Dedifferentiated amniotic fluid mesenchymal stem cell (primary cell): ENCODE data around the gene MCEE.
"Not testable (repeated sequence)": the region's sequence is repeated elsewhere in the genome, so short reads cannot be mapped to it uniquely, and the experiment has no call there.

ENCODE experiments used
- DNase-seq: peaks from one replicate; pipeline ENCODE4 v3.0.0-alpha.2; 2016; ENCODE audit errors: extremely low spot score

MCEE gene

DNA sequence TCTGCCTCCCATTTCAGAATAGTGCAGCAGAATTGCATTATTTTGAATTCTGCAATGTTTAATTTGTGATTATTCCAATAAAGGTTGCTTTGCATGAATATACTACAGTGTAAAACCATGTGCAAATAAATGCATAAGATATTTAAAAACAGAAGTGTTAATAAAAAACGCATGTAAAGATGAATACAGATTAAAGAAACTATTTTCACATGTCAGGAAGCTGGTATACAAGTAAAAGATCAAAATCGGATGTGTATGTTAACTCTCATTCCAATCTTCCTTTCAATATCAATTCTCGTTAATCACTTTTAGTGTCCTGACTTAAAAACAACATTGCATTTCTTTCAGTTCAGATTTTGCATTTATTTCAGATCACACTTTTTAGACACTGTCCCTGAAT, 3.1 kb downstream of the MCEE start:
- DNase-seq: no peak

DNA sequence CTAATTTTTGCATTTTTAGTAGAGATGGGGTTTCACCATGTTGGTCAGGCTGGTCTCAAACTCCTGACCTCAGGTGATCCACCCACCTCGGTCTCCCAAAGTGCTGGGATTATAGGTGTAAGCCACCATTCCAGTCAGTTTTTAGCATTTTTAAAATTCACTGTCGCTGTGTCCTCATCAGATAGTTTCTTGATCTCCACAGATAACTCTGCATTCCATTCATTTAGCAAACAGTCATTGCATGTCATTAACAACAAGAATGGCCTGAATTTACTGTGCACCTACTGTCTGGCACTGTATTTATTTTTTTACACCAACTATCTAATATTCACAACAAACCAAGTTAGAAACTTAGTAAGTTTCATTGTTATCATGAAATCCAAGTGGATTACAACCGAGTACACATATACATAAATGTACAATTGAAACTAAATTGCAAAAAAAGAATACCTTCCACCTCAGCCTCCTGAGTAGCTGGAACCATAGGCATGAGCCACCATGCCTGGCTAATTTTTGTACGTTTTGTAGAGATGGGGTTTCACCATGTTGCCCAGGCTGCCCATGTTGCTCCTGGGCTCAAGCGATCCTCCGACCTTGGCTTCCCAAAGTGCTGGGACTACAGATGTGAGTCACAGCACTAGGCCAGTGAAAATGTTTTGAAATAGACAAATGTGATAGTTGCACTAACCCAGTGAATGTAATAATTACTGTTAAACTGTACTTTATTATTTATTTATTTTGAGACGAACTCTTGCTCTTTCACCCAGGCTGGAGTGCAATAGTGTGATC, 4.3 kb downstream of the MCEE start:
- no peak for DNase-seq

DNA sequence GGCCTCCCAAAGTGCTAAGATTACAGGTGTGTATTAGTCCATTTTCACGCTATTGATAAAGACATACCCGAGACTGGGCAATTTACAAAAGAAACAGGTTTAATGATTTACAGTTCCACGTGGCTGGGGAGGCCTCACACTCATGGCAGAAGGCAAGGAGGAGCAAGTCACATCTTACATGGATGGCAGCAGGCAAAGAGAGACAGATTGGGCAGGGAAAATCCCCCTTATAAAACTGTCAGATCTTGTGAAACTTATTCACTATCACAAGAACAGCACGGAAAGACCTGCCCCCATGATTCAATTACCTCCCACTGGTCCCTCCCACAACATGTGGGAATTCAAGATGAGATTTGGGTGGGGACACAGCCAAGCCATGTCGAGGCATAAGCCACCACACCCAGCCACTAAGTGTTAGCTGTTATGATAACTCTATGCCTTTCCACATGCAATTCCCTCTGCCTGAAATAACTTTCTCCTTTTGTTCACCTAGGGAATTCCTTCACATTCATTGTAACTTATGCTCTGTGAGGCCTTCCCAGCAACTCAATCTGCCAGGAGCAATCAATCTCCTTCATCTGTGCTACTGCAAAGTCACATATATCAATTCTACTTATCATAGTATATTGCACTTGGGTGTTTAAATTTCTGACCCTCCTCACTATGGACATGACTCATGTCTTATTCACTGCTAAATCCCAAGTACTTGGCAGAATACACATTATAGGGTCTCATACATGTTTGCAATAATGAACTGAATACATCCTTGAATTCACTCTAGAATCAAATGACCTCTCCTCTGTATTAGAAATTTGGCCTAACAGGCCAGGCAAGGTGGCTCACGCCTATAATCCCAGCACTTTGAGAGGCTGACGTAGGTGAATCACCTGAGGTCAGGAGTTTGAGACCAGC, 7.4 kb downstream of the MCEE start:
- DNase-seq: no peak

DNA sequence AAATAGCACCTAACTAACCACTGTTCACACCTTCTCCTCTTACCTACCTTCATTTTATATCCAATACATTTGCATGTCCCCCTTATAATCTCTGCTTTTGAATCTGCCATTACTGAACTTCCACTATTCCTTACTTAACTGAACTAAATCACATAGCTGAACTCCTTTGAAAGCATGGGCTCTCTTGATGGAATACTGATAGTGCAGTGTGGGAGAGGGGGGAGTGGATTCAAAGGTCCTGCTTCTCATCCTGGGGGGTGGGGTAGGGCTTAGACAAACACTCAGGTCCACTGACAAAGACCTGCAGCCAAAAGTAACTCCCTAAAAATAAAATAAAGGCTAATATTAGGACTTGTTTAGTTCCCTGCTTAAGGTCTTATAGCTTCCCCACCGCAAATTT, 8.6 kb downstream of the MCEE start:
- no peak for DNase-seq

DNA sequence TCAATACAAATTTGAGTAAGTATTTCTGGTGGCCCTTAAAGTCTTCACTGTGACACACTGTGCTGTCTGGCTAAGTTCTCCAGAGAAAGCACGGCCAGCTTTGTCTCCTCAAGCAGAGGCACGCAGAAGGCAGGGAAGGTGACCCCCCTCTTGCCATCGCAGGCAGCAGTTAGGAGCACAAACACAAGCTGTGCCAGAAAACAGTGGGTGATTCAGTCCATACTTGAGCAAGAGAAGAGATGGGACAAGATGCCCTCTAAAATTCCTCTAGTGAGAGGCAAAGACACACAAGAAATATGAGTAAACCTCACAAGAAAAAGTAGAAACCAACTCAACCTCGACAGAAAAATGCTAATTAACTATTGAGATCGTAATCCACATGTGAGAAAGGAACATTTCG, 9.8 kb downstream of the MCEE start:
- no peak for DNase-seq

DNA sequence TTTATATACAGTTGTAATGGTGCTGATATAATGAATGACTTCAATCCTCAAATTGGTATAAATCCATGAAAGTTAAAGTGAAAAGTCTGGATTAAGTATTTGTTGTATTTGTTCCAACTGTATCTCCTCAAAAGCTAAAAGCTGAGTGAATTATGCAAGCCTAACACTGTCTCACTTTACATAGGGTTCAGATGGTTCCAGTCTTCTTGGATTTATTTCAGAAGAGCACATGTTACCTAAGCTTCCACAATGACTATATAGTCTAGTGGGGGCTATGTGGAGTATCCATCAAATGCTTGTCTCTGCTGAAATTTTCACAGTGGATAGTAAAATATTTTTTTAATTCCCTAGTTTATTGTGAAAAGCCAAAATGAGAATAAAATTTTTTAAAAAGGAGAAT, 13.0 kb downstream of the MCEE start:
- DNase-seq: no peak

DNA sequence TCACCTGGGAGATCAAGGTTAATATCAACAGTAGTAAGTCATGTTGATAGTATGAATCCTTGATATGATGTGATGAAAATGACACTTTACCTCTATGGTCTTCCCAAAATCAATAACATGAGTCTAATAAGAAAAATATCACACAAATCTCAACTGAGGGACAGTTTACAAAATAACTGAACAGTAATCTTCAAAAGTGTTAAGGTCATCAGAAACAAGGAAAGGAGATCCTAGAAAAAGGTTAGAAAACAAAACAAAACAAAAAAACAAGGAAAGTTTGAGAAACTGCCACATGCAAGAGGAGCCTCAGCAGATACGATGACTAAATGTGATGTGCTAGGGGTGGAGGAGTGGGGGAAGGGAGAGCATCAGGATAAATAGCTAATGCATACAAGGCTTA, 16.2 kb downstream of the MCEE start:
- no peak for DNase-seq

DNA sequence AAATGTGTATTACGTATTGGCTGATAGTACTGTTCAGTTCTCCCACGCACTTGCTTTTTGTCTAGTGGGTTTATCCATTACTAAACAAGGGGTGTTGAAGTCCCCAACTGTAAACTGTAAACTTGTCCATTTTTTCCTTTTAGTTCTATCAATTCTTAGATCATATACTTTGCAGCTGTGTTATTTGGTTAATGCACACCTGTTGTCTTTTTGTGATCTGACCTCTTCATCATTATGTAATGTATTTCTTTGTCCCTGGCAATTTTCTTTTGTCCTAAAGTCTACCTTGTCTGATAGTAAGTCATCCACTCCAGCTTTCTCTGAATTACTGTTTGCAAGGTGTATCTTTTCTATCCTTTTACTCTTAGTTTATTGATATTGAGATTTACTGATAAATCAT, 21.9 kb downstream of the MCEE start:
- DNase-seq: no peak

DNA sequence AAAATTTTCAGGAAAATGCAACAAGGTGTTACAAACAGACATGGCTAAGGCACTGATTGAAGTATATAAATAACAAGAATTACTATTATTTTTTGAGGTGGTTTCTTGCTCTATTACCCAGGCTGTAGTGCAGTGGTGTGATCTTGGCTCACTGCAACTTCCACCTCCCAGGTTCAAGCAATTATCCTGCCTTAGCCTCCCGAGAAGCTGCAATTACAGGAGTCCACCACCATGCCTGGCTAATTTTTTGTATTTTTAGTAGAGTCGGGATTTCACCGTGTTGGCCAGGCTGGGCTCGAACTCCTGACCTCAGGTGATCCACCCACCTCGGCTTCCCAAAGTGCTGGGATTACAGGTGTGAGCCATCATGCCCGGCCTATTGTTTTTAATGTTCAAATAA, 23.6 kb downstream of the MCEE start:
- not testable (repeated sequence) for DNase-seq

DNA sequence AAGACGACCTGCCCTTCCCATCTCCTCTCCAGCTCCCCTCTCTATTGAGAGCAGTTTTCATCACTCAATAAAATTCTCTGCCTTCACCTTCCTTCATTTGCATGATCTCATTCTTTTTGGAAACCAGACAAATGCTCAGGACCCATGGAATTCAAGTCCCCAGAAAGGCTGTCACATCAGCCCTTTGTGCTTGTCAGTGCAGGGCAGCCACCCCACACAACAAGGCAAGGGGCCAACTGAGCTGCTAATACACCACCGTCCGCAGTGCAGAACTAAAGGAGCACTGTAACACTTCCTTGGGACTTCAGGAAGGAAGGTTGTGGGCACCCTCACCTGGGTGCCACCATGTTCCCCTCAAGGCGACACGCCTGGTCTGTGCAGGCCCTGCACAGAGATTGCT, 26.2 kb downstream of the MCEE start:
- DNase-seq: no peak

DNA sequence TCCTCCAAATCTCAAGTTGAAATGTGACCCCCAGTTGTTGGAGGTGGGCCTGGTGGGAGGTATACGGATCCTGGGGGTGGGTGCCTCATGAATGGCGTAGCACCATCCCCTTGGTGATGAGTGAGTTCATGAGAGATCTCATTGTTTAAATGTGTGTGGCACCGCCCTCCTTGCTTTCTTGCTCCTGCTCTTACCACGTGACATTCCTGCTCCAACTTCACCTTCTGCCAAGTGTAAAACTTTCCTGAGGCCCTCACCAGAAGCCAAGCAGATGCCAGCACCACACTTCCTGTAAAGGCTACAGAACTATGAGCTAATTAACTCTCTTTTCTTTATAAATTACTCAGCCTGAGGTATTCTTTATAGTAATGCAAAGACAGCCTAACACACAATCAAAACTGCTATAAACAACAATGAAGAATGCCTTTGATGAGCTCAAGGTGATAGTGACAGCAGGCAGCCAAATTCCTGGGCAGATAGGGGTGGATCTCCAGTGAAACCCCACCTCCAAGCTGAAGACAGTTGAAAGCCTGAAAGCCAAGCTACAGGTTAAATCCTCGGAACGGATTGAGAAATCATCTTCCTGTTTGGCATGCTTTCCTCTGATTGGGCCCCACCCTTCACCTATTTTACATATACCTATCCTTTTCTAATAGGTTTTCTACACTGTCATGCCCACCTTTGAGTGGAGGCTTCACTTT, 26.9 kb downstream of the MCEE start:
- DNase-seq: no peak

DNA sequence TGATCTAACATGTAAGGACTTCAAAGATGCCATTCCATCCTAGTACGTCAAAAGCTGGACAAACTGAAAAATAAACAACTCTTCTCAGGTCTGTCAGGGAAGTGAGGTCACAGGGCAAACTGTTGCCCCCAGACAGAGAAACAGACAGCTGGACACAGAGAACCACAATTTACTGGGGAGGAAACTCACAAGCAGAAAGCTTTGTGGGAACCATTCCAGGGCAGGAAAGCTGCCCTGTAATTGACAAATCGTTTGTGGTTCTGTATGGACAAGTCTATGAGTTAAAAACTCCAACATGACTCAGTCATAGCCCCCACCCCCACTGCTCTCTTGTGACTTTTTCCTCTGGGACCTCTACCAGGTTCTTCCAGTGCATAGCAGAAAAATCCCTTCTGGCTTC, 28.4 kb downstream of the MCEE start:
- peak; percentile 55 for DNase-seq

DNA sequence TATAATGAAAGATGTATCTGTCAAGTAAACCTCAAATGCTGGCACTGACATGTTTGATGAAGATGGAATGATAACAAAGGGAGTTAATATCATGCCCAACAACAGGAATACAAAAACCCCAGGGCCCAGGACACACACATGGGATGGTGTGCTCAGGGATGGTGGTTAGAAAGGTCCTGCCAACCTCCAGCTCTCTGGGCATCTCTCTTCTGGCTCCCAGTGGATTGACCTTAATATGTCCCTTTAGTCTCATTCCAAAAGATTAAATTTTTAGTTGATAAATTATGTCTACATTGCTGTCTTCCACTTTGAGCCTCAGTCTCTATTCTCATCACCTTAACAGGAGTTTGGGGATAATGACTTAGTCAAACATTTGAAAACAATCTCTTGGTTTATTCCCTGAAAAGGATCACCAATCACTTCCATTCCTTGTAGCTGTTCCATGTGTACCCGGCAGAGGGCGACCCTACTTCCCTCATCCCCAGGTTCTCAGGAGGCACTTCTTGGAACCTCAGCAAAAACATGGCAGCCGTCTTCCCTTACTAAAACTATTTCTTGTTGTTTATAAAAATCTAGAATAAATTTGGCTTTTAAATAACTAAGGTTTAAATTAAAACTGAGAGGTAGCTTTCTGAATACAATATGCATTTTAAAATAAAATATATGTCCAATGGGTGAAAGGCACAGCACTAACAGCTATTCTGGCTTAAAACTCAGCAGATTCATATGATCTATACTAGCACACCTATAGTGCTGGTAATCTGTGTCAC, 29.6 kb downstream of the MCEE start:
- peak; percentile 24 for DNase-seq

DNA sequence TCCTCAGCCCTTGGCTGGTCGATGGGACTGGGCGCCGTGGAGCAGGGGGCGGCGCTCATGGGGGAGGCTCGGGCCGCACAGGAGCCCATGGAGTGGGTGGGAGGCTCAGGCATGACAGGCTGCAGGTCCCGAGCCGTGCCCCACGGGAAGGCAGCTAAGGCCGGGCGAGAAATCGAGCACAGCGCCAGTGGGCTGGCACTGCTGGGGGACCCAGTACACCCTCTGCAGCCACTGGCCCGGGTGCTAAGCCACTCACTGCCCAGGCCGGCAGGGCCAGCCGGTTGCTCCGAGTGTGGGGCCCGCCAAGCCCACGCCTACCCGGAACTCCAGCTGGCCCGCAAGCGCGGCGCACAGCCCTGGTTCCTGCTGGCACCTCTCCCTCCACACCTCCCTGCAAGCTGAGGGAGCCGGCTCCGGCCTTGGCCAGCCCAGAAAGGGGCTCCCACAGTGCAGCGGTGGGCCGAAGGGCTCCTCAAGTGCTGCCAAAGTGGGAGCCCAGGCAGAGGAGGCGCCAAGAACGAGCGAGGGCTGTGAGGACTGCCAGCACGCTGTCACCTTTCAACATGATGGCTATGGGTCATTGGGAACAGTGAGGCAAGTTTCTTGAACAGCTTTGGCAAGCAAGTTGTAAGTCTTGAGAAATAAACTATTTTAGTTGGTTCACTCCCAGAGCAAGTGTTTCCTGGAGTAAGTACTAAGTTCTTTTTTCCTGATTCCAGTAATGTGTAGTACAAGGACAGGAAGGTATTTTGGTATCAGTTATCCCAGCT, 37.4 kb downstream of the MCEE start:
- not testable (repeated sequence) for DNase-seq

DNA sequence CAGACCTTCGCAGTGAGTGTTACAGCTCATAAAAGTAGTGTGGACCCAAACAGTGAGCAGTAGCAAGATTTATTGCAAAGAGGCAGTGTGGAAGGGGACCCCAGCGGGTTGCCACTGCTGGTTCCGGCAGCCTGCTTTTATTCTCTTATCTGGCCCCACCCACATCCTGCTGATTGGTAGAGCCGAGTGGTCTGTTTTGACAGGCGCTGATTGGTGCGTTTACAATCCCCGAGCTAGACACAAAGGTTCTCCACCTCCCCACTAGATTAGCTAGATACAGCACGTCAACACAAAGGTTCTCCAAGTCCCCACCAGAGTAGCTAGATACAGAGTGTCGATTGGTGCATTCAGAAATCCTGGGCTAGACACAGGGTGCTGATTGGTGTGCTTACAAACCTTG, 38.2 kb downstream of the MCEE start:
- DNase-seq: not testable (repeated sequence)

DNA sequence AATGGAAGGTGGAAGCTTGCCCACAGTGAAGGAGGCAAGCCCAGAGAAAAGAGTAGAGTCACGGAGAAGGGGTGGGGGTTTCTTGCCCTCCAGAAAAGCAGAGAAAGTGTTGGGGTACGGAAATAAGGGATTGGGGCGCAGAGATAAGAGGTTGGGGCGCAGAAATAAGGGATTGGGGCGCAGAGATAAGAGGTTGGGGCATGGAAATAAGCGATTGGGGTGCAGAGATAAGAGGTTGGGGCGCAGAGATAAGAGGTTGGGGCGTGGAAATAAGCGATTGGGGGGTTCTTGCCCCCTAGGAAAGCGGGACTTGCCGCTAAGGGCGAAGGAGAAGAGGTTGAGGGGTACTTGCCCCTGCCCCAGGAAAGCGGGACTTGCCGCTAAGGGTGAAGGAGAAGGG, 40.6 kb downstream of the MCEE start:
- DNase-seq: not testable (repeated sequence)

DNA sequence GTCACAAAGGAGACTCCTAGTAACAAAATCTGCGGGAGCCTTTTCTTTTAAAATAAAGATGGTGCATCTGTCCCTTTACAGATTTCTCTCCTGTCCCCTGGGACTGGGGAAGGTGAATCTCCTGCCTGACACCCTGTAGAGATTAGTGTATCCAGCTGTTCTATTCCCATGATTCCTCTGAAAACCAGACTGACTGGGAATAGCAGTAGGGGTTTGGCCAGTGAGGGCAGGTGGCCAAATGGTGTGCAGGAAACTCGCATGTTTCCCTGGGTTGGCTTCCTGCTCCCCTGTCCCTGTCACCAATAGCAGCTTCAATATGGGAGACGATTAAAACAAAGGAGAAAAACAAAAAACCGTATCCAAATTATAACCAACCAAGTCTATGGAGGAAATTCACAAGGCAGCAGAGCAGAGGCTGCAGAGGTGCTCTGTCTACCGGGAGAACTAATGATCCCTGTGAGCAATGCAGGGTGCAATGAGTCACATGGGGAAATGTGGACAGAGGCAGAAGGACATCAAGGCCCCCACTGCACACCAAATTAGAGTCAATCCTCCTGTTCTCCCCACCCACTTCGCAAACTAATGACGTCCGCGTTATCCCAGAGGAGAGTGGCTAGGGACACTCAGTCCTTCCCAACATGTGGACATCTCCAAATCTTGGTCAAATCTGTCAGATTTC, 44.6 kb downstream of the MCEE start:
- DNase-seq: not testable (repeated sequence)

DNA sequence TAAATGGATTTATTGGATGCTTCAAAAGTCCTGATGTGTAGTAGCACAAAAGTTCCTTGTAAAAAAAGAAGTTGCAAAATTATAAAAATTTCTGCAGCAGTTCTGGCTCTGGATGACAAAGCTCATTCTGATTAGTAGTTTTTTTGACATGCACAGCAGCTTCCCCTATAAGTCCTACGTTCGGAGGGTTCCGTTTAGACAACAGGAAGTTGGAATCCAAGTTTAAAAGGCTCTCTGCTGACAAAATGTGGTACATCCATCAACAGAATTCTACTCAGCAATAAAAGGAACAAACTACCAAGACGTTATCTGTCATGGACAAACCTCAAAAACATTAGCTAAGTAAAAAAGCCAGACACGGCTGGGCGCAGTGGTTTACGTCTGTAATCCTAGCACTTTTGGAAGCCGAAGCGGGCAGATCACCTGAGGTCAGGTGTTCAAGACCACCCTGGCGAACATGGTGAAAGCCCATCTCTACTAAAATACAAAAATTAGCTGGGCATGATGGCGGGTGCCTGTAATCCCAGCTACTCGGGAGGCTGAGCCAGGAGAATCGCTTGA, 46.2 kb downstream of the MCEE start:
- DNase-seq: not testable (repeated sequence)

DNA sequence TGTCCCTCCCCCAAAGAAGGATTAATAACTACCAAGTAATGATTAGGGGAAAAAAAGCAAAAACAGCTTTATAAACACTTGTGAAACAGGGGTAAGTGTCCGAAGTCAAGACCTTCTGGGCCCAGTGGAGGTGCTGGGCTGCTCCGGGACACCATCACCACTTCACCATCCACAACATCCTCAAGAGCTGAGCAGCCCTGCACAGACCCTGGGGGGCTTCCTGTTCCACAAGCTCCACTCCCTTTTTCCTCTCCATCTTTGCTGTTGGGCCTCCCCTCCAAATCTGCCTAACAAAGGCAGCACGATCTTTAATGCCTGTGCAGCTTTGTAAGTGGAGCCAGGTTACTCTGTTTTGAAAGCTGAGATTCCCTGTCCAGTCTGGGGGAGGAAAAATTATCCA, 46.7 kb downstream of the MCEE start:
- not testable (repeated sequence) for DNase-seq
